ENCODE measurements around the gene FAM174B.

DNA sequence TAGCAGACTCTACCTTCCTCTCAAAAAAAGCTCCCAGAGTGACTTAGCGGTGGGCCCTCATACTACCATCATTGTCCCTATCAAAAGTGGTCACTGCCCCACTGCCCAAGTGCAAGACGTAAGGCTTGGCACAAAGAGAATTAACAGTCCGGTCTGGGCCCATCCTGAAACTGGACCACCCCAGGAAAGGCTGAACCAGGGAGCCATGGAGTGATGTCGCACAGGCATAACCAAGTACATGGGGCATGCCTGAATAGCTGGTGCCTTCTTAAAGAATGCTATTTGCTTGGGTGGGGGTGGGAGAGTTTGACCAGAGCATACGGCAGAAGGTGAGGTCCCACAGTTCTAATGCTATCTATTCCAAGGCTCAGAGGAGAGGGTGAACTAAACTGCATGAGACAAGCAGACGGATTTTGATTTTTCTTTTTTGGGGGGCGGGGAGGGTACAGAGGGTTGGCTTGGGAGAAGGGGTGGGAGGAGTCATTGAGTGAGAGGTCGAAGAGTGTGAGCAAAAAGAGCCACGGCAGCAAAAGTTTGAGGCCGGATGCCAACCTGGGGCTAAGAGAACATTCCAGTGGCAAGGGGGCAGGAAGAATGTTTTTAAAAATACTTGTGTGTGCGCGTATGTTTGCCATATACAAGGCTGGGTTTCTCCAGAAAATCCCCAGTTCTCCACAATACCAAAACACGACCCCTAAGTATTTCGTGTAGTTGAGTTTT lies 50.2 kb downstream of the FAM174B start:
- no peak for TF ChIP-seq MYC (IDR thresholded peaks at IDR 0.05; ENCODE audit: insufficient read depth, insufficient read length, insufficient replicate concordance, low read length, severe bottlenecking)
- TF ChIP-seq CTCF (IDR thresholded peaks at IDR 0.05 in 2 of 3, conservative IDR thresholded peaks at IDR 0.05 in 1 of 3; ENCODE audit: control insufficient read depth in 2 of 3, extremely low read depth in 1 of 3, insufficient read depth in 1 of 3, low read depth in 3 of 3, low read length in 3 of 3) = no peak
- no peak for TF ChIP-seq FOXM1 (IDR thresholded peaks at IDR 0.05; ENCODE audit: low read depth, low read length)
- TF ChIP-seq POLR2AphosphoS2 (IDR thresholded peaks at IDR 0.05; ENCODE audit: low read depth, low read length) = no peak
